HG03439 (cell line): Measurements from ENCODE around the gene LMF1.
"Not testable (repeated sequence)": the region's sequence is repeated elsewhere in the genome, so short reads cannot be mapped to it uniquely, and the experiment has no call there.

Experiments used
- ATAC-seq: cut with Tn5 transposase; IDR thresholded peaks from one replicate; pipeline ENCODE4 v1.9.1; 2021; ENCODE audit warnings: mild to moderate bottlenecking, moderate library complexity; ENCODE audit not compliant: unreplicated experiment

LMF1 gene

GRCh38 chr16:873889-874288 lies 96.9 kb downstream of the LMF1 start:
- no peak for ATAC-seq

- ATAC-seq, result no peak
Observed at GRCh38 chr16:873243-873661, 97.5 kb downstream of the LMF1 start.

DNA sequence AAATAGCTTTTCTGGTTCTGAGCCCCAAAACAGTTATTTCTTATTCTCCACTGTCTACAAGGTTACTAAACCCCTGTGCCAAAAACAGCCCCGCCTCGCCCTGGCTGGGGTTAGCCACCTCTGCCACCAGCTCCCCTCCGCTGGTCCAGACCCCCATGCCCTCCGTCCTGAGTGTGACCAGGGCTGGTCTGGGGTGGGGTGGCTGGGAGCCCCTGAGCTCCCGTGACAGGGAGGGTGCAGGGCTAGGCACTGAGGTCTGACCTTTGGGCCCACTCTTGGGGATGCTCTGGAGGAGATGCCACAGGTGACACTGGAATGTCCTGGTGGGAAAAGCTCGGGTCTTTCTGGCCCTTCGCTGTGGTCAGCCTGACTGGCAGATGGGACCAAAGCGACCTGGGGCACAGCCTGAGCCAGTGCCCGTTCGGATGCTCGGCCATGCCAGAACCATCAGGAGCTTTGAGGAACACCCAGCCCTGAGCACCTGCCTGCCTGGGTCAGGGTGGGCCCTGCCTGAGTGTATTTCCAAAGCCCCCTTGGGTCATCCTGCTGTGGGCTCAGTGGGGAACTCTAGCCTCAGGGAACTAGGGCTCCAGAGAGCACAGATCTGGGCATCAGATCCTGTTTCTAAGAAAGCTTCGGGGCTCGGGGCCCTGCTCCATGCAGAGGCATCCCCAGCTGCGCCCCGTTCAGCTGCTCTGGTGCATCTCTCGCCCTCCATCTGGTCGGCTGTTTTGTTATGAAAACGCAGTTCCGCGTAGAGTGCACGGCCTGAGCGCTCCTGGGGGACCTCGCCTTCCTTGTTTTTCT lies 98.1 kb downstream of the LMF1 start:
- ATAC-seq, result no peak

- no peak for ATAC-seq
Observed at GRCh38 chr16:871562-872345, 99.0 kb downstream of the LMF1 start.

- ATAC-seq, result no peak
Observed at GRCh38 chr16:870856-871561, 99.8 kb downstream of the LMF1 start.

DNA sequence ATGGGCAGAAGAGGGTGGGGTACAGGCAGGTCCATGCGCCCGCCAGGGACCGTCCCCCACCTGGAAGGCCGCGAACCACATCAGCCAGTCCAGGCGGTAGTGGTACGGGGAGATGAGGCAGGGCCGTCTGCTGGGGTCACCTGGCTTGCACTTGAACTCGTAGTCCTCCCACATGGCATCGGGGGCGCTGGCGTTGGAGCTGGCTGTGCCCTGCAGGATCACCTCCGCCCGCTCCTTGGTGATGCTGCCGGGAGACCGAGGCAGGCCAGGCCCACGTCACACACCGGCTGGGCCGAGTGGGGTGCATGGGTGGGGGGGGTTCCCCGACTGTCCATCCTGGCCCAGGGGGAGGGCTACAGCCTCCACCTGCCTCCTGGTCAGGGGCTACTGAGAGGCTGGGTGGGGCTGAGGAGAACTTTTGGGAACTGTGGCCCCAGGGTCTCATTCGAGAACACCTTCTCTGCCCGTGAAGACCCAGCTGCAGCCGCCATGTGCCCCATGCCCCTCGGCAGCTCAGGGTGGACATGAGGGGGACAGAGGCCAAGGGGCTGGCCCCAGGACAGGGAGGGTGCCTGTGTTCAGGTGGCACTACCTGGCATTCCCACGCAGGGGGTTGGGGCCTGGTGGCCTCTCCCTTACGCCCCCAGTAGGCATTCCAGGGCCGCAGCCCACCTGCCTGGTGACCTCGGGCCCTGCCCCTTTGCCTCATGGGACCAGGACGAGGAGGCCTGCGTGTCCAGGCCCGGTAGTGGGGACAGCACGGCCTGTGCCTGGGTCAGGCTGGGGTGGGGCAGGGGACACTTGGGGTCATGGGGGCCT lies 100.8 kb downstream of the LMF1 start:
- ATAC-seq, result no peak

DNA sequence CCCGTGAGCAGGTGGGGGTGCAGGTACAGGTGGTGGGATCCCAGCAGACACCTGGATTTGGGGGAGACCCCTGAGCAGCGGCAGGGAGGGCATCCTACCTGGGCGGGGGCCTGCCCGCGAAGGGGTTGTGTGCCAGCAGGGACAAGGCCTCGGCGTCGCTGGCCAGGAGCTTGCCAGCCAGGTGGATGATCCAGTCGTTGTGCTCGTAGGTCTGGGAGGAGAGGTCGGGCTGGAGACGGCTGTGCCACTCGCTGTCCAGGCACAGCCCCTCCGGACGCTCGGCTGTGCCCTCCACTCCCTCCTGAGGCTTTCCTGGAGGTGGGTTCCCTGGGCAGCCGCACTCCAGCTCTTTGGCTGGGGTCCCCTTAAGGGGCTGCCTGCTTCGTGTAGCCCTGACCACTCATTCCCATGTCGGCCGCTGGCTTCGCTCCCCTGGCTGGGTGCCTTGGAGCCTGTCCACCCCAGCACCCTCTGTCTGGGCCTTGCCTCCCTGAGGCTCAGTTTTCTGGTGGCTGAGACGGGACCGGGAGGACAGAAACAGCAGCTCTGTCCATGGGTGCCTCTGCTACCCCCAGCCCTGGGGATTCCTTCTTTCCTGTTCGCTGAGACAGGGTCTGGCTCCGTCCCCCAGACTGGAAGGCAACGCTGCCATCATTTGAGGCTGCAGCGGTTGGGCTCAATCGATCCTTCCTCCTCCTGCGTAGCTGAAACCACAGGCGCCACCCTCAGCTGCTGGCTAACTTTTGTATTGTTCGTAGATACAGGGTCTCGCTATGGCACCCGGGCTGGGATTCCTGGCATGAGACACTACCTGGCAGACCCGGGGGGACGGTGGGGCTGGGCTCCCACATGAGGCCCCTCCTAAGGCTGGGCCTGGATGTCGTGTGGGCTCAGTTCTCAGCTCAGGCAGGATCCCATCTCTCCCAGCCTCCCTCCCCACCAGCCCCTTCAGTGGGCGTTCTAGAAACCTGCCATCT lies 101.7 kb downstream of the LMF1 start:
- ATAC-seq, result no peak

GRCh38 chr16:868386-868755 lies 102.4 kb downstream of the LMF1 start:
- ATAC-seq, result no peak

DNA sequence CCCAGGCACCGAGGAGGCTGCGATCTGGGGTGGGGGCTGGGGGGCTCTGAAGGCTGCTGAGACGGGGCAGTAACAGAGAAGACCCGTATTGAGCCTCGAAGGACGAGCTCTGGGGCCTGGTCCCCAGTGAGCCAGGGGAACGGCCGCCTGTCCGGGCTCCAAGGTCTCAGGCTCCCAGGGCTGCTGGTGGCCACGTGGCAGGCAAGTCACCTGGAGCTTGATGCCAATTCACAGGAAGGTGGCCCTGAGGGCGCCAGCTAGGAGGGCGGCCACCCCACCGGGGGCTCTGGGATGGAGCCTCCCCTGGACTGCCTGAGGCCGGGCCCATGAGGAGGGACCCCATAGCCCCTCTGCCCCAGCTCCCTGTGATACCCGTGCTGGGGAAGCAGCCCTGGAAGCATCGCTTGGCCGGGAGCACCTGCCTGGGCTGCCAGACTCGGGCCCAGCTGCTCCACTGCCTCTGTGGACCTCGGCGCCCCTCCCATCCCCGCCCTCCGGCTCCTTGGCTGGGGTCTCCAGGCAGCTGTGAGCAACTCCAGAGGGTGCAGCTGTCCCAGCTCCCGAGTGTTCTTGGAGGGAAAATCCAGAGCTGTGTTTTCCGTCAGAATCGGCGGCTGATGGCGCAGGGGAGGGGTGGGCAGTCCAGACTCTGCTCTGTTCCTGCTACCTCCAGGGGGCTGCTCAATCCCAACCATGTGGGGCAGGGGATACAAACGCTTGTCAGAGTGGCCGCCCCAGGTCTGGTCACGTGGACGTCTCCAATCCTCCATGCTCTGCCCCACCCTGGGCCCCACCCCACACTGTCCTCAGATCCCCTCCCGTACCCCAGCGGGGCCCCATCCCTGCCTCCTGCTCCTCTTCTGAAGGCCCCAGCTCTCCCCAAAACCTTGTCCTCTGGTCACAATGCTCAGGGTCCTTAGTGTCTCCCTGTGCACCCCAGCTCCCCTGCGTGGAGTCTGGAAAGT lies 103.1 kb downstream of the LMF1 start:
- ATAC-seq, result no peak

GRCh38 chr16:866252-866896 lies 104.4 kb downstream of the LMF1 start:
- ATAC-seq, result no peak

DNA sequence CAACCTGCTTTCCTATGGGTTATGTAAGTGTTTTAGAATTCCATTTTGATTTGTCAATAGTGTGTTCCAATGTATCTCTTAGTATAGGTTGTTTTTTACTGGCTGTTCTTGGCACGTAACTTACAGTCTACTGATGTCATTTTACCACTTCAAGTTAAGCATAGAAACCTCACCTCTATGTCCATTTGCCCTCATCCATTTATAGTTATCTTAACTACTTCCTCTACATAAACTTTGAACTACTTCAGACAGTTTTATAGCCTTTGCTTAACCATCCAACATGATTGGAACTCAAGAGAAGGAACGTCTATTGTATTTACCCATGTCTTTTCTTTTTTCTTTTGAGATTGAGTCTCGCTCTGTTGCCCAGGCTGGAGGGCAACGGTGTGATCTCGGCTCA lies 105.8 kb downstream of the LMF1 start:
- no peak for ATAC-seq

DNA sequence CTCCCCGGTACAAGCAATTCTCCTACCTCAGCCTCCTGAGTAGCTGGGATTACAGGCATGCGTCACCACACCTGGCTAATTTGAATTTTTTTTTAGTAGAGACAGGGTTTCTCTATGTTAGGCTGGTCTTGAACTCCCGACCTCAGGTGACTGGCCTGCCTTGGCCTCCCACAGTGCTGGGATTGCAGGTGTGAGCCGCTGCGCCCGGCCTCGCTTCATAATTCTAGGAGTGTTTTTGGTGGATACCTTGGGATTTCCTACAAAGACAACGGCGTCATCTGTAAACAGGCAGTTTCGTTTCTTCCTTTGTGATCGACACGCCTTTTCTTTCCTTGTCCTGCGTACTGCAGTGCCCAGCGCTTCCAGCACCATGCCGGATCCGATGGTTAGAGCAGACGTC lies 109.3 kb downstream of the LMF1 start:
- no peak for ATAC-seq

DNA sequence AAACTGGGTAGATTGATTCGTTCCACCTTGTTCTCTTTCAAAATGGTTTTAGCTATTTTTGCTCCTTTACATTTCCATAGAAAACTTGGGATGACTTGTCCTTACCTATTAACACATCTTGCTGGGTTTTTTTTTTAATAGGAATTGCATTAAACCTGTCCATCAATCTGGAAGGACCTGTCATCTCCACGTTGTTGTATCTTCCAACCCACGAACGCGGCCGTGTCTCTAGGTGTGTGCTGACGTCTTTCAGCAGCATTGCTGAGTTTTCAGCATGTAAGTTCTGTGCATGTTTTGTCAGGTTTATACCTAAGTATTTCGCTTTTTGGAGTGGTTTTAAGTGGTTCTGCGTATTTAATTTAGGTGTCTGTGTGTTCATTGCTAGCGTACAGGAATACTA lies 109.9 kb downstream of the LMF1 start:
- no peak for ATAC-seq

DNA sequence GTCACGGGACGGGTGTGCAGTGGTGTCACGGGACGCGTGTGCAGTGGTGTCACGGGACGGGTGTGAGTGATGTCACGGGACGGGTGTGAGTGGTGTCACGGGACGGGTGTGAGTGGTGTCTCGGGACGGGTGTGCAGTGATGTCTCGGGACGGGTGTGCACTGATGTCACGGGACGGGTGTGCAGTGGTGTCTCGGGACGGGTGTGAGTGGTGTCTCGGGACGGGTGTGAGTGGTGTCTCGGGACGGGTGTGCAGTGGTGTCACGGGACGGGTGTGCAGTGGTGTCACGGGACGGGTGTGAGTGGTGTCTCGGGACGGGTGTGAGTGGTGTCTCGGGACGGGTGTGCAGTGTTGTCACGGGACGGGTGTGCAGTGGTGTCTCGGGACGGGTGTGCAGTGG lies 111.8 kb downstream of the LMF1 start:
- ATAC-seq, result not testable (repeated sequence)

GRCh38 chr16:858441-858840 lies 112.3 kb downstream of the LMF1 start:
- ATAC-seq, result not testable (repeated sequence)

DNA sequence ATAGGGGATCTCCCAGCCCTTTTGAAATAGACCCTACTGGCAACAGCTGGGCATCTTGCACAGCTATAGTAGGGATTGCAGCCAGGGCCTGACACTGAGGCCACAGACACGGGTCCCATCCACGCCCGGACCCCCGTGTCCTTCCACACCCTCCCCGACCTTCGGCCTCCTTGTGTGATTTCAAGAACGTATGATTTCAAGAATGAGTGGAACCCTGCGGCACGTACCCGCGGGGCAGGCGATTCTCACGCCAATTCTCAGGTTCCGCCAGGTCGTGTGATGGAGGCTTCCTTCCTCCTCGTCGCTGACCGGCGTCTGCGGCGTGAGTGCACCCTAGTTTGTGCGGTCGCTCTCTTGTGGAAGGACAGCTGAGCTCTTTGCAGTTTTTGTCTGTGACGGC lies 114.0 kb downstream of the LMF1 start:
- no peak for ATAC-seq

GRCh38 chr16:856101-856500 lies 114.7 kb downstream of the LMF1 start:
- ATAC-seq, result no peak

DNA sequence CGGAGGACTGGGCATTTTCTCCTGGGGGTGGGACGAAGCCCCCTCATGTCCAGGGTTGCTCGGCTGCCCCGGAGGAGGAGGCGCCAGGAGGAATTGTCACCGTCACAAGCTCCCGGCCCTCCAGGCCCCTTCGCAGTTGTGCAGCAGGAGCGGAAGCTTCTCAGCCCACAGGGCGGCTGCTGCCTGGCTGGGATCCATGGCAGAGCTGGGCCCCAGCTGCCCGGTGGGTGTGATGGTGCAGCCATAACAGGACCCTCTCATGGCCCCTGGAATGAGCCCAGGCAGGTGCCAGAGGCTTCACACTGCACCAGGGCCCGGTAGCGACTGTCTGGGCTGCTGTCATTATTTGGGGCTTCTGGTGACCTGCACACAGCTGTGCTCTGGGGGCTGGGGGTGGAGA lies 115.3 kb downstream of the LMF1 start:
- ATAC-seq, result no peak
